ENCODE measurements around the gene ATP1B2.
"Not testable (repeated sequence)": the region's sequence is repeated elsewhere in the genome, so short reads cannot be mapped to it uniquely, and the experiment has no call there.

ATP1B2 gene

DNA sequence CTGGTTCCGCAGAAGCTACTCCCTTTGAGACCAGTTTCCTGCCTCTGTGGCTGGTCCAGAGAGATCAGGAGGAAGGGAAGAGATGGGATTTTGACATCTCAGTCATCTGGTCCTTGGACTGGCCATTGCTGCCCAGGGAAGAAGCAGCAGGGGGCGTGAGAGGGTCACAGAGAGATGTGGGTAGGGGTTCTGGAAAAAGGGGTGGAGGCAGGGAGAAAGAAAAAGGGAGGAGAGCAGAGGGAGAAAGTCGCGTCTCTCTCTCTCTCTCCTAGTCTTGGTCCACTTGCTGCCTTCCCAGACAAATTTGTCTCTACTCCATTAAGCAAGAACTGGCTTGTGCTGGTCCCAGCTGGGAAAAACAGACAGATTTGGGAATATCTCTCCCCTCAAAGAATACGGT lies 16.3 kb upstream of the ATP1B2 start:
- in situ Hi-C loops (cut with MboI; ENCODE audit: low sequenced_read_pairs), result no loop called here

DNA sequence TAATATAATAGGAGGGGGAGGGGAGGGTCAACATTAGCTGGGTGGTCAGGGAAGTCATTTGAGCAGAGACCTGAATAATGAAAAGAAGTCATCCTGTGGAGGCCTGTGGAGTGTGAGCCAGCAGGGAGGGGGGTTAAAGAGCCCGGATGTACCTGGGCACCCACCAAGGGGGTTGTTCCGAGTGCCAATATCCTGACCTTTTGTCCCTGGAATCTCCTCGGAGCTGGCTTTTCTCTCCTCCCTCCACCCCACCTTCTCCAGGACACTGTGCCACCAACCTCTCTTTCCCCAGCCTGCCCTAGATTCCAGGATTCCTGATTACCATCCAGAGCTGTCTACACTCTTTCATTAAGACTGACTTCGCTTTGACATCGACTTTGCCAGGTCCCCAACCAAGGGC lies 14.6 kb upstream of the ATP1B2 start:
- in situ Hi-C loops (cut with MboI; ENCODE audit: low sequenced_read_pairs), result no loop called here

DNA sequence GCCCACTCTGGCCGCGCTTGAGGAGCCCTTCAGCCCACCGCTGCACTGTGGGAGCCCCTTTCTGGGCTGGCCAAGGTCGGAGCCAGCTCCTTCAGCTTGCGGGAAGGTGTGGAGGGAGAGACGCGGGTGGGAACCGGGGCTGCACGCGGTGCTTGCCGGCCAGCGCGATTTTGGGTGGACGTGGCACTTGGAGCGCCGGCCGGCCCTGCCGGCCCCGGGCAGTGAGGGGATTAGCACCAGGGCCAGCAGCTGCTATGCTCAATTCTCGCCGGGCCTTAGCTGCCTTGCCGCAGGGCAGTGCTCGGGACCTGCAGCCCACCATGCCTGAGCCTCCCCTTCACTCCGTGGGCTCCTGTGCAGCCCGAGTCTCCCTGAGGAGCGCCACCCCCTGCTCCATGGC lies 9.9 kb upstream of the ATP1B2 start:
- in situ Hi-C loops (cut with MboI; ENCODE audit: low sequenced_read_pairs), result no loop called here

DNA sequence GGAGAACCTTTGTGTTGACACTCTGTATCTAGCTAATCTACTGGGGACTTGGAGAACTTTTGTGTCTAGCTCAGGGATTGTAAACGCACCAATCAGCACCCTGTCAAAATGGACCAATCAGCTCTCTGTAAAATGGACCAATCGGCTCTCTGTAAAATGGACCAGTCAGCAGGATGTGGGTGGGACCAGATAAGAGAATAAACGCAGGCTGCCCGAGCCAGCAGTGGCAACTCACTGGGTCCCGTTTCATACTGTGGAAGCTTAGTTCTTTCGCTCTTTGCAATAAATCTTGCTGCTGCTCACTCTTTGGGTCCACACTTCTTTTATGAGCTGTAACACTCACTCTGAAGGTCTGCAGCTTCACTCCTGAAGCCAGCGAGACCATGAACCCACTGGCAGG lies 9.1 kb upstream of the ATP1B2 start:
- in situ Hi-C loops (cut with MboI; ENCODE audit: low sequenced_read_pairs), result not testable (repeated sequence)

DNA sequence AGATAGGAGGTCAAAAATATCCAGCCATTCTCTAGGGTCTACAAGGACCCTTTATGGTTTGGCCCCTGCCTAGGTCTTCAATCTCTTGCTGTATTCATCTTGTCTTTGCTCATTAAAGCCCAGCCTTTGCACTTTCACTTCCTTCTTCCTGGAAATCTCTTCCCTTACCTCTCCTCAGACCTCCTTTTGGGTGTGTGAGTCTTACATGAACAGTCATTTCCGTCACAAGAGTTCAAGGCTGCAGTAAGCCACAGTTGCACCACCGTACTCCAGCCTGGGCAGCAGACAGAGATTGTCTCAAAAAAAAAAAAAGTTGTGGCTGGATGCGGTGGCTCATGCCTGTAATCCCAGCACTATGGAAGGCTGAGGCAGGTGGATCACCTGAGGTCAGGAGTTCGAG lies 6.0 kb upstream of the ATP1B2 start:
- in situ Hi-C loops (cut with MboI; ENCODE audit: low sequenced_read_pairs), result no loop called here

DNA sequence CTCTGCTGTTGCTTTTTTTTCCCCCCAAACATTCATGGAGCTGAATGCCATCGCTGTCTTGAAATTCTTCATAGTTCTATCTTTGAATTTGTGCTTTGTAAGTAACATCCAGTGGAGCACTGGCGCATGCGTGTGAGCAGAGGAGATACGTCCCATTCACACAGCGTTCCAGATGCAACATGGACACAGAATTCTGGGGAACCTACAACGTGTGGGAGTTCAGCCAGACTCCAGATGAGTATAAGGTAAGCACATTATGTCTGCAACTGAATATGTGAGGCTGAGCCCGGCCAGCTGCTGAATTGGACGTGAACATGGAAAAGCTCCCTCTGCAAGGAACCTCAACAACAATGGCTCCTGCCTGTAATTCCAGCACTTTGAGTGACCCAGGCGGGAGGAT lies 4.3 kb upstream of the ATP1B2 start:
- in situ Hi-C loops (cut with MboI; ENCODE audit: low sequenced_read_pairs), result no loop called here

DNA sequence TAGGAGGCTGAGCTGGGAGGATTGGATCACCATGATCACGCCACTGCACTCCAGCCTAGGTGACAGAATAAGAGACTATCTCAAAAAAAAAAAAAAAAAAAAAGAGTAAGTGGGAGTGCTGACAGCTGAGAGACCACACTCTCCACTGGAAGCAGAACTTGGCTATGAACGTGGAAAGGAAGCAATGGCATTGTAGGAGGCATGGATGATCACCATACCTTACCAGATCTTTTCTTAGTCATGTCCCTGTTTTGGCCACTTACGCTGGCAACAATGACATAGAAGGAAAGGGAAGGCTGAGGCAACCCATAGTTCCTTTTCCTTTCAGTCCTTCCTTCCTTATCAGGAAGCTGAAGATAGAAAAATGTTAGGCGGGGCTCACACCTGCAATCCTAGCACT lies 3.7 kb upstream of the ATP1B2 start:
- in situ Hi-C loops (cut with MboI; ENCODE audit: low sequenced_read_pairs), result no loop called here

DNA sequence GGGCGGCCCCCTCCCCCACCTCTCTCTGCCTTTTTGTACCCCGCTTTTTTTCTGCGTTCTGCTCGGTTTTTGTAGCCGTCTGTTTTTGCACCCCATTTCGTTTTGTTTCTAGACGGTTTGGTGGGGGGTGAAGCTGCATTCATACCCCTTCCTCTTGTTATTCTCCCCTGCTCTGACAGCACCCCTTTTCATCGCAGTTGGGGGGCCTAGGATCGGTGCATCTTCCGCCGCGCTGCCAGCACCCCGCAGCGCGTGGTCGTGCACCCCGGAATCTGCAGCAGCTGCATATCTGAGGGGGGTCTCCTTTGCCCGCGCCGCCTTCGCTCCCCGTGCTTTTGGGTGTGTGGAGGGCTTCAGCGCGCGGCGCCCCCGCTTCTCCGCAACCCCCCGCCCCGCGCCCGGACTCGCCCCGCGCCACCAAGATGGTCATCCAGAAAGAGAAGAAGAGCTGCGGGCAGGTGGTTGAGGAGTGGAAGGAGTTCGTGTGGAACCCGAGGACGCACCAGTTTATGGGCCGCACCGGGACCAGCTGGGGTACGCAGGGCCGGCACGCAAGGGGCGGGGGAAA lies 455 bp downstream of the ATP1B2 start:
- in situ Hi-C loops (cut with MboI; ENCODE audit: low sequenced_read_pairs), result no loop called here

DNA sequence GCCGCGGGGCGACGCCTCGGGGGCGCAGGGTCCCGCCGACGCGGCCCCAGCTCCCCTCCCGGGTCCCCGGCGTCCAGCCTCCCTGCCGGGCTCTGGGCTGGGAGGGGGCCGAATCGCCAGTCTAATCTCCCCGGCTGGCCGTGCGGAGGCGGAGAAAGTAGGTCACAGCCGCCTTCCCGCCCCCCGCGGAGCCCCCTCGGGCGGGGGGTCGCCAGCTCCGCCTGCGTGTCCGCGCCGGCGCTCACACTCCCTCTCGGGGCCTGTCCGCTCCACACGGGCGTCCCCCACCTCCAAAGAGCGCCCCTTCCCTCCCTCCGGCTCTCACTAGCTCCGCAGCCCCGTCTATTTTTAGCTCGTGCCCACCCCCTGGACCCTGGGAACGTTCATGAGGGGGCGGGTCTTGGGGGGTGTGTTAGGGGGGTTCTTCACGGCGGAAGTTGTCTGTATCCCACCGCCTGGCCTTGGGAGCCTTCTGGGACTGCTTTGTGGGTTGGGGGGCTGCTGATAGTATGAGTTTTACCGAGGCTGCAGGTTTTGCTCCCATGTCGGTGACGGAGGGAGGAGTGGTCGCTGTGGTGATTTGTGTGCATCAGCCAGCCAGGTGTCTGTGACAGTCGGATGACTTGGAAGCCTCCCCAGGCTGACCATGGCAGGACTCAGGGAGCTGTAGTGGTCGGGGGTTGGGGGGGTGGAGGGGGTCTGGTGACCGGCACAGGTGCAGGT lies 1.1 kb downstream of the ATP1B2 start:
- in situ Hi-C loops (cut with MboI; ENCODE audit: low sequenced_read_pairs), result no loop called here

DNA sequence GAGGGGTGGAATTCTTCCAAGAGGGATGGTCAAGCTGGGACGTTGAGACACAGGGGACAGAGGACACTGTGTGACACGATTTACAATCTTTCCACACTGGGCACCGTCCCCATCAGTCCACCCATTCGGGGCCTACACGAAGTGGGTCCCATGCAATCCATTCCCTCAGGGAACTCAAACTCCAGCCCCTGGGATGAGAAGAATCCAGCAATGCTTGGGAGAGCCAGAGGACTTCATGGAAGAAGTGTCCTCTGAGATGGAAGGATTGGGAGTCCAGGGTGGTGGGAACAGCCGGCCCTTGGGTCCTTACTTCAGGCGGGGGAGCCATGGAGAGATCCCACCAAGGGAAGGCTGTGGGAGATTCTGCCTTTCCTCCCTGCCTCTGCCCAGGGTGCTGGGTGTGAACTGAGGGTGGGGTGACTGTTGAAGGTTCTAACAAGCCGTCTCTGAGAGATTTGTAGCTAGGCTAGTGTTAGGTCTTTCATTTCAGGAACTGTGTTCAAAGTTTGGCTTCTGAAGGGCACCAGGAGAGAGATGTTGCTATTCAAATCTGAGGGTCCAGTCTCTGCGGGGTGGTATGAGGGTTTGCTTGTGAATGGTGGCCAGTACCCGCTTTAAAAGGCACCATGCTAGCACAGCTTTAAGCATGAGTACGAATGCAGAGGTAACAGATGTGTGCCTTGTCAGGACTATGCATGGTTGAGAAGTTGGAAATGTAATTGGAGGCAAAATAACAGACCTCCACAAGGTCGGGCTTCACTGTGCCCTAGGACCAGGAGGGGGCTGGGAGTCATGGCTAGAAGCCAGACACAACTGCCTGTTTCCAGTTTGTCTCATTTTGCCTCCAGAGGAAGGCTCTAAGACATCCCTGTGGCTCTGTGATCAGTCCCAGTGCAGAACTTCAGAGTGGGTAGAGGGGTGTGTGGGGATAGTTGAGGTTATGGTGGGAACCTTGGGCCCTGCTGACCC lies 1.9 kb downstream of the ATP1B2 start:
- in situ Hi-C loops (cut with MboI; ENCODE audit: low sequenced_read_pairs), result no loop called here

DNA sequence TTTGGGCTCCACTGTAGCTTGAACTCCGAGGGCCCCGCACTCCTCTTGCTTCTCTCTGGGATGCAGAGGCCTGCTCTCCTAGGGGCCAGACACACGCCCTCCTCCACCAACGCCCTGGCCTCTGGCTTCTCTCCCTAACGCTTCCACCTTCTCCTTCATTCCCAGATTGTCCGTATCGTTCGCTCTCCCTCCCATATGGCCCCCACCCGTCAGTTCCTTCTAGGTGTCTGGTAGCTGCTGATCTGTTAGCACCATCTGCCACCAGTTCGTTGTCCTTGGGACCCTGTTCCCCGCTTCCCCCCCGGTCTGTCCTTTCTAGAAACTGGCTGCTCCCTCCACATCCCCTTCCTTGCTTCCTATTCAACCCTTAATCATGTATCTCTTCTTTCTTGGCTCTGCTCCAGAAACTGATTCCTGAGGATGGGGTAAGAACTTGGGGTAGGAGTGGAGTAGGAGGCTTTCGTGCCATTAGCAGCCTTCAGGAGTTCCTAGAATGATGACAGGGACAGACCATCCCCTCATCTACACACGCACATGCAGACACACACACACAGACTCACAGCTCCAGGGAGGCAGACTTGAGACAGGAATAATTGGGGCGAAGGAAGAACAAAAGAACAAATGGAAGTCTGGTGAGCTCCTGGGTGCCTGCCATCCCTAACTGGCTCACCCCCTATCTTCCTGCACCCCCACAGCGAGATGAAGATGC lies 4.3 kb downstream of the ATP1B2 start:
- in situ Hi-C loops (cut with MboI; ENCODE audit: low sequenced_read_pairs), result no loop called here

DNA sequence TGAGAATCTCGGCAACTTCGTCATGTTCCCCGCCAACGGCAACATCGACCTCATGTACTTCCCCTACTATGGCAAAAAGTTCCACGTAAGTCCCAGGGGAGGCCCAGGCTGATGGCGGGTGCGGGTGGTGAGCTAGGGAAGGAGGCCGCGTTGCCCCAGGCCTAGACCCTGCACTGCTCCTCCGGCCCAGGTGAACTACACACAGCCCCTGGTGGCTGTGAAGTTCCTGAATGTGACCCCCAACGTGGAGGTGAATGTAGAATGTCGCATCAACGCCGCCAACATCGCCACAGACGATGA lies 4.8 kb downstream of the ATP1B2 start:
- in situ Hi-C loops (cut with MboI; ENCODE audit: low sequenced_read_pairs), result no loop called here

DNA sequence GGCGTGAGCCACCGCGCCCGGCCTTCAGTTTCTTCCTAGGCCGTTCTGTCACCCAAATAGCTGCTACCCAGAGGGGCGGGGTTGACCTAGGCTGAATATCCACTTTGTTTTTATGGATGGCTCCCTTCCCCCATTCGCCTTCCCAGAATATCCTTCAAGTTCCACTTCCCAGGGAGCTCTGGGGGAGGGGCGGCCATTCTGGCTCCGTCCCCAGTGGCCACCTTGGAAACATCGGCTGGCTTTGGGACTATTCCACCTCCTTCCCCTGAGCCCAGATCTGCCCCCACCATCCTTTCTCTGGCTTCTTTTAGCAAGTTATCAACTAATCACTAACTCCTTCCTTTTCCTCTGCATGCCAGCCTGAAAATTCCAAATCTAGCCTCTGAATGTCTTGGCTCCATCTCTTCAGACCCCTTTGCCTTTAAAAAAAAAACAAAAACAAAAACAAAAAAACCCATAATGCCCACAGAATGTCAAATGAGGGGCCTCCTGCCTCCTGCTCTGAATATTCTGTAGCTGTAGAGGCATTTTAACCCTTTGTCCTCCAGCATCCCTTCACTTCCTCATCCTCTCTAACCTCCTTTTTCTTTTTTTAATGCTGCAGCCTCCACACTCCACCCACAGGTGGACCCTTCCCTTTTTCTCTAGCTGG lies 6.4 kb downstream of the ATP1B2 start:
- in situ Hi-C loops (cut with MboI; ENCODE audit: low sequenced_read_pairs), result no loop called here

DNA sequence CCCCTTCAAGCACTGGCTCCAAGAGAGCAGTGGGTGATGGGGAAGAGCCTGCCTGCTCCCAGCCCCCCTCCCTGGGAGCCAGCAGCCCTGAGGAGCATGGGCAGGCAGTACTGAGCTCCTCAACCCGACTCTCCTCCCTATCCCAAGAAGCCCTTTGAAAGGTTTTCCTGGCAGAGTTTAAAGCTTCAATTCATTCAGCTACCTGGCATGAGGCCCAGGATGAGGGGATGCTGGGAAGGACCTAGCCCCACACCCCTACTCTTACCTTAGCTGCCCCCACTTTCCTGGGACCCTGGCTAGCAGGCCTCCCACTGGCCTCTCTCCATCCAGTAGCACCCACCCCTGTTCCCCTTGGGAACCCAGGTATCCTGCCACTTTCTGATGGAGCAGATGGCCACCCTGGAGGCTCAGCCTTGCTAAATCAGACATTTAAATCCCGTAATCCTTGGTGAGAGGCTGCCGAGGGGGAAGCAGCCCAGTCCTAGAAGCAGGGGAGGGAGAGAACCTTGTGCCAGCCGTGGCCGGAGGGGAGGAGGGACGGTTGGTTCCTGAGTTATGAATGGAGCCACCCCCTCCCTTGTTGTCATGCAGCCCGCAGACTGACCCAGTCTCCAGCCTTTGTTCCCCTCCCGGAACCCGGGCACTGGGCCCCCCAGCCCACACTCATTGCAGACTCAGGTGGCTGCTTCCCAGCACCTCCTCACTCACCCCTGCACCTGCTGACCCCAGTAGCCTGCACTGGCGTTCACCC lies 17.1 kb downstream of the ATP1B2 start:
- in situ Hi-C loops (cut with MboI; ENCODE audit: low sequenced_read_pairs), result no loop called here

DNA sequence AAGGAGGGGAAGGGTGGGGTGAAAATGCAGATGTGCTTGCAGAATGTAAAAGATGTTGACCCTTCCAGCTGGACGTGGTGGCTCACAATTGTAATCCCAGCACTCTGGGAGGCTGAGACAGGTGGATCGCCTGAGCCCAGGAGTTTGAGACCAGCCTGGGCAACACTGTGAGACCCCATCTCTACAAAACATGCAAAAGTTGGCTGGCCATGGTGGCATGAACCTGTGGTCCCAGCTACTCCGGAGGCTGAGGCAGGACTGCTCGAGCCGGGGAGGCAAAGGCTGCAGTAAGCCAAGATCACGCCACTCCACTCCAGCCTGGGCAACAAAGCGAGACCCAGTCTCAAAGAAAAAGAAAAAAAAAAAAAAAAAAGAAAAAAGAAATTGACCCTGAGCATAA lies 17.8 kb downstream of the ATP1B2 start:
- in situ Hi-C loops (cut with MboI; ENCODE audit: low sequenced_read_pairs), result no loop called here

DNA sequence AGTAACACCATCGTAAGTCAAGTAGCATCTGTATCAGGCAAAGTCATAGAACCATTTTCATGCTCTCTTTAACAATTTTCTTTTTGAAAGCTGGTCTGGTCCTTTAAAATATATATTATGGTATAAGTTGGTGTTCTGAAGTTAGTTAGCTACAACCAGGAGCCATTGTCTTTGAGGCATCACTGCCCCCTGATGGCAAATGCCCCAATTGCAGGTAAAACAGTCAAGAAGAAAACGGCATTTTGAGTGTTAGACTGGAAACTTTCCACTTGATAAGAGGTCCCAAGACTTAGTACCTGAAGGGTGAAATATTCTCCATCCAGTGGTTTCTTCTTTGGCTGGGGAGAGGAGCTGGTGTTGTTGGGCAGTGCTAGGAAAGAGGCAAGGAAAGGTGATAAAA lies 22.5 kb downstream of the ATP1B2 start:
- in situ Hi-C loops (cut with MboI; ENCODE audit: low sequenced_read_pairs), result no loop called here

DNA sequence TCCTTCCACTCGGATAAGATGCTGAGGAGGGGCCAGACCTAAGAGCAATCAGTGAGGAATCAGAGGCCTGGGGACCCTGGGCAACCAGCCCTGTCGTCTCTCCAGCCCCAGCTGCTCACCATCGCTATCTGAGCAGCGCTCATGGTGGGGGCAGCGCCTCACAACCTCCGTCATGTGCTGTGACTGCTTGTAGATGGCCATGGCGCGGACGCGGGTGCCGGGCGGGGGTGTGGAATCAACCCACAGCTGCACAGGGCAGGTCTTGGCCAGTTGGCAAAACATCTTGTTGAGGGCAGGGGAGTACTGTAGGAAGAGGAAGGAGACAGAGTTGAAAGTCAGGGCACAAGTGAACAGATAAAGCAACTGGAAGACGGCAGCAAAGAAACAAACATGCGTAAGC lies 24.2 kb downstream of the ATP1B2 start:
- in situ Hi-C loops (cut with MboI; ENCODE audit: low sequenced_read_pairs), result loop anchor here (25.0 kb wide), 2 partner anchors 88 to 338 kb away; partner anchors contain the start of genes ACAP1, CD68, MPDU1 and NEURL4

DNA sequence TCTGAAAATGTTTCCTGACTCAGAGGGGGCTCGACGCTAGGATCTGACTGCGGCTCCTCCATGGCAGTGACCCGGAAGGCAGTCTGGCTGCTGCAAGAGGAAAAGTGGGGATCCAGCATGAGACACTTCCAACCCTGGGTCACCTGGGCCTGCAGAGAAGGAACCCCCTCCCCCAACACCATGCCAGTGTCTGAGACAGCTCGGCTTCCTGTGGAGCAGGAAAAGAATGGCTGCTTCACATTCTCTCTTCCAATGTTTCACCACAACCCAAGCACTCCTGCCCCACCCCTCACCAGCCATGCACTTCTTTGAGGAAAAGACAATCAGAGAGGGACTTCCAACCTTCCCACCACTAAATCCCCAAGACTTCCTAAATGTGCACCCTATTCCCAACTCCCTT lies 25.8 kb downstream of the ATP1B2 start:
- in situ Hi-C loops (cut with MboI; ENCODE audit: low sequenced_read_pairs), result loop anchor here (25.0 kb wide), 2 partner anchors 89 to 339 kb away; partner anchors contain the start of genes ACAP1, CD68, MPDU1 and NEURL4

DNA sequence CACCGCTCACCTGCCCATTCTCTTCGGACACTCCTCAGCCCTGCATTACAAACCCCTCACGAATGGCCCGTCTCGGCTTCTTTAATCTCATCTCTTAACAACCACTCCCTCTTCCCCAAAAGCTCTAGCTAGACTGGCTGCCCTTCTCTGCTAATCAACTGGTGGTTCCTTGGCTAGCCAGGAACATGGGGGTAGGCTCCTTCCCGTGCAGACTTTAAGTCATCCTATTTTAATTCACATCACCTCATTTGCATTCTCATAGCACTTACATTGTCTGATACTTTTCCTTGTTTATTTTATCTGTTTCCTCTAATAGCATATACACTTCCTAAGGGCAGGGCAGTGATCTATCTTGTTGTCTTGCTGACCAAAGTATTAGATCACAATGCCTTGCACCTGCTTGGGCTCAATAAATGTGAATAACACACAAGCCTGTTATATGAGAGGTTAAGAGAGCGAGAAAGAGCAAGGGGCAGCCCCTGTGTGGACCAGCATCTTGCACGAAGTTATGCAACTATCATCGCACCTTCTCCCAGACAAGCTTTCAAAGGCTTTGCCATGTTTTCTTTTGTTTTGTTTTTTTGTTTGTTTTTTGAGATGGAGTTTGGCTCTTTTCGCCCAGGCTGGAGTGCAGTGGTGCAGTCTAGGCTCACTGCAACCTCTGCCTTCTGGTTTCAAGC lies 26.8 kb downstream of the ATP1B2 start:
- in situ Hi-C loops (cut with MboI; ENCODE audit: low sequenced_read_pairs), result loop anchor here (25.0 kb wide), 2 partner anchors 90 to 340 kb away; partner anchors contain the start of genes ACAP1, CD68, MPDU1 and NEURL4

Data from HL-60/S4 treated with phorbol 12-myristate 13-acetate at 8.2 ng/mL for 4 days and 3 days (cell line).